SU-DHL-6 (cell line): ENCODE data around the gene OXCT1.
"Not testable (repeated sequence)": the region's sequence is repeated elsewhere in the genome, so short reads cannot be mapped to it uniquely, and the experiment has no call there.

ENCODE experiments used
- H2AFZ ChIP-seq: fragments of 200-600 bp; sonication (generic); 2 replicates; pipeline ENCODE4 v1.6.1; 2014; ENCODE audit warnings: low read depth, mild to moderate bottlenecking, moderate library complexity, mixed read lengths, antibody characterized with exemption, low read length; ENCODE audit not compliant: severe bottlenecking
- H3F3A ChIP-seq: fragments of 200-600 bp; shearing (Covaris generic); 2 replicates; pipeline ENCODE4 v1.6.0; 2016; ENCODE audit warnings: antibody characterized with exemption, mild to moderate bottlenecking; ENCODE audit not compliant: insufficient read depth
- H3K27ac ChIP-seq: fragments of 200-600 bp; sonication (generic); 2 replicates; pipeline ENCODE4 v1.5.1; 2016; ENCODE audit warnings: low read depth, mild to moderate bottlenecking, low read length, moderate library complexity, mixed read lengths
- H3K27me3 ChIP-seq: fragments of 200-600 bp; sonication (generic), shearing (Covaris generic); 2 replicates; pipeline ENCODE4 v1.6.0; 2014; ENCODE audit warnings: mild to moderate bottlenecking, low read length
- H3K36me3 ChIP-seq: fragments of 200-600 bp; sonication (generic); 2 replicates; pipeline ENCODE4 v1.6.1; 2014; ENCODE audit warnings: mild to moderate bottlenecking, low read length, mixed read lengths
- H3K4me2 ChIP-seq: fragments of 300-600, 200-600 bp; shearing (Covaris generic), sonication (generic); 2 replicates; pipeline ENCODE4 v1.6.0; 2014; ENCODE audit warnings: low read length, low read depth, mild to moderate bottlenecking; ENCODE audit not compliant: poor library complexity, severe bottlenecking
- H3K4me3 ChIP-seq: fragments of 200-600 bp; sonication (generic); 2 replicates; pipeline ENCODE4 v1.5.1; 2014; ENCODE audit warnings: antibody characterized with exemption, low read length, mild to moderate bottlenecking, mixed read lengths; ENCODE audit not compliant: insufficient read depth, poor library complexity, severe bottlenecking
- H3K79me2 ChIP-seq: fragments of 200-600 bp; sonication (generic); 2 replicates; pipeline ENCODE4 v1.6.1; 2014; ENCODE audit warnings: mild to moderate bottlenecking, low read length, moderate library complexity; ENCODE audit not compliant: insufficient read depth
- H3K9ac ChIP-seq: fragments of 200-600 bp; sonication (generic); 2 replicates; pipeline ENCODE4 v1.7.0; 2014; ENCODE audit warnings: mild to moderate bottlenecking, low read length
- H3K9me2 ChIP-seq: fragments of 200-600 bp; sonication (generic); replicated peaks from 2 replicates; pipeline ENCODE4 v1.6.1; 2014; ENCODE audit warnings: low read length; ENCODE audit not compliant: insufficient read depth
- H3K9me3 ChIP-seq: fragments of 200-600 bp; sonication (generic); 2 replicates; pipeline ENCODE4 v1.6.1; 2014; ENCODE audit warnings: low read length, mixed read lengths; ENCODE audit not compliant: insufficient read depth
- H4K20me1 ChIP-seq: fragments of 200-600 bp; sonication (generic); 2 replicates; pipeline ENCODE4 v1.6.1; 2014; ENCODE audit warnings: low read depth, mild to moderate bottlenecking, antibody characterized with exemption, low read length, moderate library complexity, mixed read lengths
- CTCF ChIP-seq: fragments of 200-600 bp; sonication (generic); IDR thresholded peaks from one replicate; pipeline ENCODE4 v1.5.1; 2017; ENCODE audit warnings: antibody characterized with exemption, mild to moderate bottlenecking, low read length, moderate library complexity; ENCODE audit not compliant: insufficient read depth, poor library complexity, severe bottlenecking
- EZH2phosphoT487 ChIP-seq: fragments of 200-600 bp; sonication (generic), shearing (Covaris generic); conservative IDR thresholded peaks from 2 replicates; pipeline ENCODE4 v1.6.1; 2018; ENCODE audit warnings: mild to moderate bottlenecking, antibody characterized with exemption, low read length, moderate library complexity, mixed read lengths

The OXCT1 gene

GRCh38 chr5:41852293-41852692 lies 17.9 kb downstream of the OXCT1 start:
- Histone ChIP-seq H3K9me2 (no peaks in the 10 kb centered on the region), H4K20me1 (no peaks in the 10 kb centered on the region), H3K4me3 (no peak overlapping the region), H3K36me3 (peaks cover 60% of the 10 kb centered on the region), H3K9ac (no peak overlapping the region), H3K4me2 (no peak overlapping the region), H3K9me3 (no peaks in the 10 kb centered on the region), H2AFZ (no peak overlapping the region), H3K79me2 (no peaks in the 10 kb centered on the region), H3K27ac (no peak overlapping the region), H3K27me3 (no peaks in the 10 kb centered on the region), H3F3A (no peaks in the 10 kb centered on the region)
- TF ChIP-seq CTCF (no peak), EZH2phosphoT487 (no peak)

- no peak overlapping the region for H3K4me2 ChIP-seq
- H3K27ac ChIP-seq, result no peak overlapping the region
- H3F3A ChIP-seq, result no peaks in the 10 kb centered on the region
- no peak overlapping the region for H3K9ac ChIP-seq
- no peaks in the 10 kb centered on the region for H3K27me3 ChIP-seq
- no peaks in the 10 kb centered on the region for H3K9me3 ChIP-seq
- H4K20me1 ChIP-seq, result no peaks in the 10 kb centered on the region
- H3K4me3 ChIP-seq, result no peak overlapping the region
- no peaks in the 10 kb centered on the region for H3K79me2 ChIP-seq
- peaks cover 60% of the 10 kb centered on the region for H3K36me3 ChIP-seq
- no peaks in the 10 kb centered on the region for H3K9me2 ChIP-seq
- no peak overlapping the region for H2AFZ ChIP-seq
- TF ChIP-seq EZH2phosphoT487 (no peak), CTCF (no peak)
These were observed 19.1 kb downstream of the OXCT1 start for GRCh38 chr5:41851116-41851515.

- H3K9me2 ChIP-seq, result no peaks in the 10 kb centered on the region
- no peaks in the 10 kb centered on the region for H3K27me3 ChIP-seq
- H3K4me2 ChIP-seq, result no peak overlapping the region
- no peaks in the 10 kb centered on the region for H3K9me3 ChIP-seq
- no peak overlapping the region for H3K9ac ChIP-seq
- H3K36me3 ChIP-seq, result peaks cover 54% of the 10 kb centered on the region
- no peak overlapping the region for H3K4me3 ChIP-seq
- peaks cover 10% of the 10 kb centered on the region for H3F3A ChIP-seq
- H4K20me1 ChIP-seq, result no peaks in the 10 kb centered on the region
- TF ChIP-seq CTCF, result no peak
- no peak for TF ChIP-seq EZH2phosphoT487
- H3K27ac ChIP-seq, result no peak overlapping the region
- no peaks in the 10 kb centered on the region for H3K79me2 ChIP-seq
- no peak overlapping the region for H2AFZ ChIP-seq
These were observed 21.2 kb downstream of the OXCT1 start for GRCh38 chr5:41848983-41849382.

- not testable (repeated sequence) for H2AFZ ChIP-seq, H3K79me2 ChIP-seq, H3K4me2 ChIP-seq, H3K4me3 ChIP-seq, H3K9me2 ChIP-seq, H3K9ac ChIP-seq, H3K27me3 ChIP-seq, H3K9me3 ChIP-seq, H4K20me1 ChIP-seq, H3K27ac ChIP-seq
- Histone ChIP-seq H3F3A (peaks cover 14% of the 10 kb centered on the region), H3K36me3 (peaks cover 44% of the 10 kb centered on the region)
These were observed 24.5 kb downstream of the OXCT1 start for GRCh38 chr5:41845751-41846150.
